GM19023 (cell line): ENCODE data around the gene ABHD13.
"Not testable (repeated sequence)": the region's sequence is repeated elsewhere in the genome, so short reads cannot be mapped to it uniquely, and the experiment has no call there.

ENCODE experiments used
- ATAC-seq: cut with Tn5 transposase; IDR thresholded peaks from one replicate; pipeline ENCODE4 v1.9.1; 2021; ENCODE audit warnings: mild to moderate bottlenecking, moderate library complexity; ENCODE audit not compliant: unreplicated experiment

ABHD13 gene

GRCh38 chr13:108223687-108224503, 5.7 kb downstream of the ABHD13 start:
- no peak for ATAC-seq

DNA sequence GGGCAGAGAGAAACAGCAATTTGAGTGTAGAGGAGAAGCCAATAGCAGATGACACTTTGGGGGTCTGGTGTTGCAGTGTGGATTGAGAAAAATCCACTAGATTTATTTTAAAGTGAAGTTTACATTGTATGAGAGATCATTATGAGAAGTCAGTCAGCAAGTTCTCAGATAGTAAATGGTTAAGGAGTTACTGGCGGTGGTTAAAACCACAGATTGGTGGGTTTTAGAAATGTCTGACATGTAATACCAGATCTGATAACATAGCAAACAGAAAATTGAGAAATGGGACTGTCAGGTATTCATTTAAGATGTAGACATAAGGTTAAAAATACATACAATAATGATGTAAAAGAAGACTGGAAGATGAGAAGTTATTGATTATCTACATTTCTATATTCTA, 7.2 kb downstream of the ABHD13 start:
- ATAC-seq, result peak; percentile 55

DNA sequence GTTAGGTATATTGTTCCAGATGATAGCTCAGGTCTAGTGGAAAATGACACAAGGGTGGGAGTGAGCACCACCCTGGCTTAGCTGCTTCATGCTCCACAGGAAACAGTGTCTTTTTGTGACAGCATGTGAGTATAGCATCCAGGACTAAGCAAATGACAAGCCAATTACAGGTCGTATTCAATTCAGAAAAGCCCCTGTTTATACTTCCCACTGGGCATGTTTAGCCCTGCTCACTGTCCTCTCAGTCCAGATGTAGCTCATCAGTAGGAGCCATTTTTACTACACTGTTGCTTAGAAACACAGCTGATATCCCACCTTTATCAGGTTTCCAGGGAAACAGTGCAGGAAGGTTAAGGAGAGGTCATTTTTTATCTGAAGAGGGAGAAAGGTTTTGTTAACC, 8.0 kb downstream of the ABHD13 start:
- peak; percentile 35 for ATAC-seq

DNA sequence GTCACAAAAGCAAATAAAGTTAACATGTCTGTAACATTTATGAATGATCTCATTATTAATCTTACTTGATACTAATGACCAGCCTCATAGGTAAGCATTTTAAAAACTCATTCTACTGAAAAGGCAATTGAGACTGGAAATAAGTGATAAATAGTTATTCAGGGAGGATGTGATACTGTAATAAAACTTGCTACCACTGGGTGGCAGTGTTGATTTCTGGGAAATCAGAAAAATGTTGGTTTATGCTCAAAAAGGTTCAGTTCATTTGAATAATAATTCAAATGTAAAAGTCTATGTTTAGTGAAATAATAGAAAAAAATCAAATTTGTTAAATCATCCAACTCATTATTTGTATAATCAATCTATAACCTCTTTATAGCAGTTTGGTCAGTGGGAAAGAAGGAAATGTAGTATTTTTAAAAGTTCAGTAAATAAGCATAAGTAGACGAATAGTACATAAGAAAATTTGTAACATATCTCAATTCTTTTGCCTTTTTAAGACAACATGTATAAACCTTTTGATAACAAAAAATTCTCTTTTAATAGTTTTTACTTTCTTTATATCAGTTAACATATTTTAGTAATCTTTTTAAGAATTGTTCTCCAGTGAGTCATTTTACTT, 9.6 kb downstream of the ABHD13 start:
- ATAC-seq, result no peak

GRCh38 chr13:108230377-108230776, 12.2 kb downstream of the ABHD13 start:
- no peak for ATAC-seq

DNA sequence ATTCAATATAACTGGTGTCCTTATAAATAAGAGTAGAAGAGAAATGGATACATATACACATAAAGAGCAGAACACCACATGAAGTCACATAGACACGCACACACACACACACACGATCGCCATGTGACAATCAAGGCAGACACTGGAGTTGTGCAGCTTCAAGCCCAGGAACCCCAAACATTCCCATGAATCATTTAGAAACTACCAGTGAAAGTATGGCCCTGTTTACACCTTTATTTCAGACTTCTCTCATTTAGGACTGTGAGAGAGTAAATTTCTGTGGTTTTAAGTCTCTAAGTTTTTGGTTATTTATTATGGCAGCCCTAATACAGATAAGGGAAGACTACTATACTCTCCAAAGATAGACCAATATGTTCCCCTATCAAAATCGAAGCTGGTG, 31.0 kb downstream of the ABHD13 start:
- ATAC-seq, result peak; percentile 66

DNA sequence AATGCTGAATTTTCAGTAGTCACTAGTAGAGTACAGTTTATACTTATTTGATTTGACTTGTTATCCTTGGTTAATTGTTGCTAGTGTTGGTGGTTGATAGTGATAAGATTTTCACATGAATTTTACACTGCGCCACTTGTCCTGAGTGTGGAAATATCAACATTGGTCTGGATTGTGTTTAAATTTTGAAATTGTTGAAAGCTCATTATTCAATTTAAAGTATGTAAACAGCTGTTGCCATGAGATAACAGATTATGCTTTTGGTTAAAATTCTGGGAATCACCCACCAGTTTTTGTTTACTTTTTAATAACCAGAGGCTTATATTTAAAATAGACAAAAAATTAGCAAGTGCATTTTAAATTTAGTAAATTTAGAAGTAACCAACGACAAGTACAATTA, 39.1 kb downstream of the ABHD13 start:
- no peak for ATAC-seq

DNA sequence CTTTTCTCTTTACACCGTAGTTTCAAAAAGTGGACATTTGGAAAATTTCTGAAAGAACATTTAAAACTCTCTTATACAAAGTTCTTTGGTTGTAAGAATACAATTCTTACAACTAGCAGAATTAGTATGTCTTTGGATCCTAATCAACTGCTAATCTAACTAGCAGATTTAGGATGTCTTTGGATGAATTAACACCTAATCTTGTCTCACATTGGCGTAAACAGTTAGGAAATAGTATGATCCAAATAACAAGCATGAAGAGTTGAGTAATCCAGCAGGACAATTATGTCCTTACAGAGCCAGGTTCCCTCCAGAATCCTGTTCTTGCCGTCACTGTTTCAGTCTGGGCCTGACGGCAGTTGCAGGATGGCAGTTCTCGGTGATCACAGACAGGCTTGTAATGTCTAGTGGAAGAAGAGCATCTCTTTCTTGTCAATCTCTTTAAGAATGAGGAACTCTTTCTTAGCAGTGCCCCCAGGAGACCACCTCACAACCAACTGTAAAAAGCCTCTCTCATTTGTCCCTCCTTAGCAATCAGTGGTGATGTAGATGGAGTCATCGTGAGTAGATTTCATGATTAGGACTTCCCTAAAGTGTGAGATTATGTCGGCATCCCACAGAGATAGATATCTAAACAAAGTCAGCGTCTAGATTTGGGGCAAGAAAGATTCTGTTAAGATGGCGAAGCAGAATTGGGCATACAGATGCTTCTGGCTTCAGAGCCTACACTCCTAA, 45.6 kb downstream of the ABHD13 start:
- no peak for ATAC-seq

DNA sequence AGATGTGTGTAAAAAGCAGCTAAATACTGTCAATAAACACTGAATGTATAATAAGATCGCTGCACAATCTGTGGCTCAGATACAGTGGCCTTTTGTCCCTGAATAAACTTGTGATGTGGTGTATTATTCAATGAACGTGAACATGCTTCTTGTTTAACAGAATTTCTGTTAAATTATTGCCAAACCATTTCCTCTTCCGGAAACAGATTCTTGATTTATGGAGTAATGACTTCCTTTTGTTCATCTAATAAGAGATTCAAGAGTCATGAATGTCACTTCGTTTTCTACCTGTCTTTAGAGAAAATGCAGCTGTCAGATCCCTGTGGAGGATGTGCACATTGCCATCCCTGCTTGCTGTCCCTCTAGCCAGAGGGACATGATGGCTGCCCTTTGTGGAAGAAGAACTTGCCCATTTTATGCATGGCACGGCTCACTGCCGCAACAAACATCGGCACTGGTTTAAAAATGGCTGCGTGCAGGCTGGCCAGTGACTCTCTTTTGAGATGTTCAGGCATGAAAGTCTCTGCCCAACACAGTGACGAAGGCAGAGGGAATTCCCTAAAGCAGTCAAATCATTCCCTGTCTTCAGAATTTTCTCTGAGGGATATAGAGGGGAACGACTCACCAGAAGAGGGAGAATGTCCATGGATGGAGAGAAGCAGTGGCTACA, 48.3 kb downstream of the ABHD13 start:
- ATAC-seq, result no peak

DNA sequence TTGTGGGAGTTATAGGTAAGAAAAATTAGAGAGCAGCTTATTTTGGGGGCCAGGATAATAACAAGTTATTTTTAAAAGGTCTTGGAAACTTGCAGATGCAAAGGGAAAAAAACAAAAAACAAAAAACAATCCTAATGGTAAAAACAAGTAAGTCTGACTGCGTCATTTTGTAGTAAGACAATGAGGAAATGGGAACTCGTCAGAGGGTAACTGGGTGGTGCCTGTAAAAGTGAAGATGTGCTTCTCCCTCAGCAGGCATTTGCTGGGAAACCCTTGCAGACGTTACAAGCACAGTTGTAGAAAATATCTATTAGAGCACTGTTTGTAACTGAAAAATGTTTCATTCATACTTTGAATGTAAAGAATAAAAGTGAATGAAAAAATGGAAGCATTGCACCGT, 49.2 kb downstream of the ABHD13 start:
- ATAC-seq, result no peak

DNA sequence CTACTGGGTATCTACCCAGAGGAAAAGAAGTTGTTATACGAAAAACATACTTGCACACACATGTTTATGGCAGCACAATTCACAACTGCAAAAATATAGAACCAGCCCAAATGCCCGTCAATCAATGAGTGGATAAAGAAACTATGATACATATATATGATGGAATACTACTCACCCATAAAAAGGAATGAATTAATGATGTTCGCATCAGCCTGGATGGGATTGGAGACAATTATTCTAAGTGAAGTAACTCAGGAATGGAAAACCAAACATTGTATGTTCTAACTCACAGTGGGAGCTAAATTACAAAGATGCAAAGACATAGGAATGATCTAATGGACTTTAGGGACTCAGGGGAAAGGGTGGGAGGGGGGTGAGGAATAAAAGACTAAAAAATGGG, 49.7 kb downstream of the ABHD13 start:
- not testable (repeated sequence) for ATAC-seq

GRCh38 chr13:108268466-108269112, 50.4 kb downstream of the ABHD13 start:
- no peak for ATAC-seq

DNA sequence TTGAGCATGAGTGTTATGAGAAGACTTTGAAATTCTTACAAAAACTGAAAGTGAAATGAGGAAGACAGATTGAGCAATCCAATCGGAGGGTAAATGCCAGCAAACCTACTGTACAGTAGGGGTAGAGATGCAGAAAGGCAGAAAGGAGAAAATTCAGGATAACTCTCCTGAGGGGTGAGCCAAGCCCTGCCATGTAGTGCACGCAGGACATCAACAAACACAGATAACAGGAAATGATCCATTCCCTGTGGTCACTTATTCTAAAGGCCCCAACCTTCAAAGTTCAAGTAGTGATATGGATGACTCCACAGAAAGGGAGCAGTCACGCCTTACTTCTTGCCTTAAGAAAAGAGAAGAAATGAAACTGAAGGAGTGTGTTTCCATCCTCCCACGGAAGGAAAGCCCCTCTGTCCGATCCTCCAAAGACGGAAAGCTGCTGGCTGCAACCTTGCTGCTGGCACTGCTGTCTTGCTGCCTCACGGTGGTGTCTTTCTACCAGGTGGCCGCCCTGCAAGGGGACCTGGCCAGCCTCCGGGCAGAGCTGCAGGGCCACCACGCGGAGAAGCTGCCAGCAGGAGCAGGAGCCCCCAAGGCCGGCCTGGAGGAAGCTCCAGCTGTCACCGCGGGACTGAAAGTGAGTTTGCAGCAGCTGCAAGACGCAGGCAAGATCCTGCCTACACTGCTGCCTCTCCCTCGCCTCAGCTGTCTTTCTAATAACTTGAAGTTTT, 51.6 kb downstream of the ABHD13 start, which contains the start of gene TNFSF13B:
TSS of gene TNFSF13B (plus strand) at position 118 of the 728 bp plus-strand sequence. CDS start at position 296, 178 bp downstream.
- ATAC-seq, result peak; percentile 72

DNA sequence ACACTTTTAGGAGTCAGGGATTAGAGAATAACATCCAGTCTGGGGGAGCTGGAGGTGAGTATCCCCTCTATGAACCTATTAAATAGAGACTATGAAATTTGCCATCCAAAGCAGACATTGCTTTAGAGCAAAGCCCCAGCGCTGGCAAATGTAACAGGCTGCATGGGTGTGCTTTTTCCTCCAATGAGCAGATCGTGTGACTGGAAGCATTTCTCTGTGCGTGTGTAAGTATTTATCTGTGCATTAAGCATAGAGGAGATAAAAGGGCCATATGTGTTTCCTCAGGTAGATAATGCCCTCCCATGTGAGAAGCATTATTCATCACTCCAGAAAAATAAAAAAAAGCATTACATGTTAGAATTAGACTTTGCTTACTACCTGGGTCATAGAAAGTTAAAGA, 52.2 kb downstream of the ABHD13 start:
- peak; percentile 13 for ATAC-seq

DNA sequence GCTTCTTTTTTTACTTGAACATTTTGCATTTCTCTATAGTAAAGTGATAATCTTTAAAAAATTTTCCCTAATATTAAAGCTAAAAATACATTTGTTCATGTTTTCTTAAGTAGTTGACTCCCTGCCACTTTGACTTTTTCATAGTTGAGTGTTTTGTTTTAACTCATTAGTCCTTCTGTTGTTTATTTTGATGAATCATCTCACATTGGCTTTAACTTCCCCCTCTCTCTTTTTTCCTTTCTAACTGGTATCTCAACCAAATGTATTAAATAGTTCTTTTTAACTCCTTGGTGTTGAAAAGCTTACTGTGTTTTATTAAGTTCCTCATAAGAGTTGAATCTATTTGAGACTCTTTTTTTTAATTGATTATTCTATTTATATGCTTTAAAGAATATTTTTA, 54.1 kb downstream of the ABHD13 start:
- ATAC-seq, result no peak

- no peak for ATAC-seq
Measured at GRCh38 chr13:108273429-108274118, 55.4 kb downstream of the ABHD13 start.

DNA sequence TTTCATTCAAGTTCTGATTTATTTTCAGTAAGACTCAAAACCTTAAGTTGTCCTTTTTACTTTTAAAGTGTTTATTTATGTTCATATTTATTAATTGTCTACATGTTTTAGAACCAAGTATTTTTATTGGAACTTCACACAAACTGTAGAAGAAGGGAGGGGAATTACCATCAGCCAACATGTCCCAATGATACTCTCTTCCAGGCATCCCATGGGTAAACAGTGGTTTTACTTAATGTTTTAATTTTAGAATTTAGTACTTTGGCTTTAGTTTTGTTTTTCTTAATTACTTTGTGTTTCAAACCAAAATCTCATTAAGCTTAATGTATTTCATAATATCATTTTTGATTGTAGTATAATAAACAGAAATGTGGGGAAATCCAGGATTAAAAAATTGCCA, 56.5 kb downstream of the ABHD13 start:
- ATAC-seq, result no peak

DNA sequence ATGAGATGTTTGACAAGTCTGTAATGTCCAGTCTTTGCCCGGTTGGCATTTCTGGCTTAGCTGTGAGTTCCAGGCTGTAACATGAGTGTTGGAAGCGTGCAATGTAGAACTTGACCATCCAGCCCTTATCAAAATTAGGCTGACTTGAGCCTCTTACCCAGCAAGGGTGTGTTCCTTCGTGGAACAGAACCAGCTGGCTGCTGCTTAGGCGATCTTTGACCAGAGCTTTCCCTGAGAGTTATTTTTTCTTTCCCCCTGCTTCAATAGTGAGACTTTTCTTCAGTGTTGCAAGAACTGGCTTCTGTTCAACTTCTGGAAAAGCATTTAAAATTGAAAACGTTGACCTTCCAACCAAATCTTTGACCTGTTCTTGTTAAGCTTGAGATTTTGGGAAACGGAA, 57.9 kb downstream of the ABHD13 start:
- ATAC-seq, result no peak

DNA sequence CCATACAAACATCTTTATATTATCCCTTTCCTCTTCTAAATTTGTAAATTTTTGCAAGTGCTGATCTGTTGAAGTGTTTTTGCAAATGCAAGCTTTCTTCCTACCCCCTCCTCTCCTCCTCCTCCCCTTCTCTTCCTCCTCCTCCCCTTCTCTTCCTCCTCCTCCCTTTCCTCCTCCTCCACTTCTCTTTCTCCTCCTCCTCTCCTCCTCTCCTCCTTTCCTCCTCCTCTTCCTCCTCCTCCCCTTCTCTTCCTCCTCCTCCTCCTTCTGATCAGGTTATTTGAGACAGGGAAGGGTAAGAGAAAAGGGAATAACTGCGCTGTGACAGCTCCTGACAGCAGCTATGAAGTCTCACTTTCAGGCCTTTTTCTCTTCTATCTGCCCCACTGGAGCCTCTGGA, 60.3 kb downstream of the ABHD13 start:
- ATAC-seq, result no peak
